Pancreas (tissue), 10 donors: ENCODE data around the gene SH3RF3. TPM values are rescaled to one million over a fixed set of nuclear protein-coding genes. Genes with fewer than 3 reads are reported as not detected.
A peak's percentile ranks its signal among the peaks of the same experiment; 100 is the strongest.

Experiments used
- ATAC-seq, 4 donors: fragments of 200-7000 bp; cut with Tn5 transposase; one replicate each; pipeline versions ENCODE4 v1.8.0 to v1.9.1; 2020; ENCODE audit warnings: mild to moderate bottlenecking in 4 of 4, moderate library complexity in 4 of 4
- DNase-seq, 6 donors: peaks; one replicate each; pipeline ENCODE4 v3.0.0-alpha.2; 2020
- FAIRE-seq: peaks from 2 replicates; lab custom pipeline; 2012; peaks lifted over from hg19 to GRCh38; lab: Jason Lieb, UNC
- H3K27ac ChIP-seq, 4 donors: fragments of 200-600 bp; sonication (generic); 1 replicate in 3 of 4; 2 replicates in 1 of 4; pipeline versions ENCODE4 v1.5.0 to v1.8.0; 2020
- H3K27me3 ChIP-seq, 4 donors: fragments of 200-600 bp; one replicate each; pipeline ENCODE4 v1.8.0; 2021
- H3K36me3 ChIP-seq, 3 donors: fragments of 200-600 bp; sonication (generic) in 1 of 3; one replicate each; pipeline versions ENCODE4 v1.5.0 to v1.8.0; 2020 to 2021
- H3K4me1 ChIP-seq, 3 donors: fragments of 200-600 bp; one replicate each; pipeline ENCODE4 v1.8.0; 2021
- H3K4me3 ChIP-seq, 4 donors: fragments of 200-600 bp; sonication (generic) in 2 of 4; one replicate each; pipeline versions ENCODE4 v1.5.0 to v1.8.0; 2020 to 2021
- H3K9me3 ChIP-seq, 4 donors: fragments of 200-600 bp; one replicate each; pipeline ENCODE4 v1.8.0; 2021
- CTCF ChIP-seq, 4 donors: fragments of 200-600 bp; sonication (generic) in 3 of 4; IDR thresholded peaks; one replicate each; pipeline versions ENCODE4 v1.5.0 to v1.8.0; 2021; ENCODE audit warnings: antibody characterized with exemption in 4 of 4
- WGBS, 2 donors: extraction: QIAGEN DNeasy Blood & Tissue Kit; methylation state at CpG; one replicate each; pipeline ENCODE4 v1.1.7; 2013; 5-methylcytosine and 5-hydroxymethylcytosine counted together
- intact Hi-C, 3 donors: fragments of 100-400 bp; cut with DNase I; formaldehyde crosslinking; loops; one replicate each; pipeline versions ENCODE4 v1.11.1 to v1.14.2; 2022
- polyA plus RNA-seq, 2 donors: library from polyadenylated mRNA; stranded (reverse); fragments of 200-250 nt; gene quantifications; one replicate each; pipeline ENCODE4 v1.2.3, GENCODE V29; 2013
- total RNA-seq, 6 donors: library from RNA; stranded (reverse); fragmentation: NEBNext Ultra II Directional in 4 of 6; extraction: Animal tissue kit (Norgen Biotek cat#: 25700) in 4 of 6; gene quantifications; one replicate each; pipeline versions ENCODE4 v1.2.1 to v1.2.4, GENCODE V29; 2021 to 2023
- donor health status: healthy with polysubstance abuse.
- donor health status: DM: no; HTN: no; CAD: no; lungs with moderate emphysema.
- donor health status: DM: no; HTN: no; CAD: no.
- donor health status: control.
- donor health status: control.
- donor health status: Bipolar disorder and iron deficiency.
- donor health status: DM: yes; HTN: yes; CAD: no.
- donor health status: DM: no; HTN: no; CAD: no.
- donor health status: DM: no; HTN: no; CAD: no.
- donor health status: DM: yes; HTN: yes; CAD: no.

The SH3RF3 gene
- total and polyA plus RNA-seq, 8 donors = 1.1 to 3.5 (median 1.8) TPM

- FAIRE-seq (no peak), ATAC-seq (no peak), DNase-seq (peak in 2 of 6 donors; percentile 37 to 38)
- no peaks in the 10 kb centered on the region for H3K9me3 ChIP-seq
- H3K27me3 ChIP-seq = no peaks in the 10 kb centered on the region
- no peaks in the 10 kb centered on the region for H3K36me3 ChIP-seq
- H3K27ac ChIP-seq = no peak overlapping the region
- 61 to 71% methylated on average over 13 of the region's 13 CpGs for WGBS, 2 donors
- TF ChIP-seq CTCF (IDR thresholded peaks at IDR 0.05) = no peak
- no peaks in the 10 kb centered on the region for H3K4me1 ChIP-seq
- H3K4me3 ChIP-seq = no peak overlapping the region
- intact Hi-C loops = no loop called here
Measured at GRCh38 chr2:109523536-109524361, 394.7 kb downstream of the SH3RF3 start.

GRCh38 chr2:109525836-109526235 lies 396.8 kb downstream of the SH3RF3 start:
- Histone ChIP-seq H3K27me3 (no peaks in the 10 kb centered on the region), H3K36me3 (no peaks in the 10 kb centered on the region), H3K9me3 (no peaks in the 10 kb centered on the region), H3K4me1 (no peaks in the 10 kb centered on the region), H3K27ac (no peak overlapping the region), H3K4me3 (no peak overlapping the region)
- no peak for ATAC-seq
- WGBS, 2 donors = 74 to 76% methylated on average over 4 of the region's 4 CpGs
- intact Hi-C loops = no loop called here
- no peak for DNase-seq
- TF ChIP-seq CTCF (IDR thresholded peaks at IDR 0.05) = no peak
- no peak for FAIRE-seq

GRCh38 chr2:109526442-109526970 lies 397.5 kb downstream of the SH3RF3 start:
- ATAC-seq (no peak), FAIRE-seq (no peak), DNase-seq (no peak)
- no peaks in the 10 kb centered on the region for H3K9me3 ChIP-seq
- no peaks in the 10 kb centered on the region for H3K27me3 ChIP-seq
- intact Hi-C loops = no loop called here
- no peak overlapping the region for H3K27ac ChIP-seq
- H3K4me1 ChIP-seq = no peaks in the 10 kb centered on the region
- no peak overlapping the region for H3K4me3 ChIP-seq
- no peaks in the 10 kb centered on the region for H3K36me3 ChIP-seq
- no peak for TF ChIP-seq CTCF (IDR thresholded peaks at IDR 0.05)
- 75 to 81% methylated on average over 11 of the region's 11 CpGs for WGBS, 2 donors

GRCh38 chr2:109527079-109527478 lies 398.1 kb downstream of the SH3RF3 start:
- Histone ChIP-seq H3K27me3 (no peaks in the 10 kb centered on the region), H3K4me3 (no peak overlapping the region), H3K4me1 (no peaks in the 10 kb centered on the region), H3K36me3 (no peaks in the 10 kb centered on the region), H3K27ac (no peak overlapping the region), H3K9me3 (no peaks in the 10 kb centered on the region)
- FAIRE-seq (no peak), ATAC-seq (no peak), DNase-seq (no peak)
- TF ChIP-seq CTCF (IDR thresholded peaks at IDR 0.05) = no peak
- intact Hi-C loops = no loop called here
- WGBS, 2 donors = 70 to 77% methylated on average over 6 of the region's 6 CpGs
